Measurements from ENCODE around the gene L1CAM.

The L1CAM gene

GRCh38 chrX:153861733-153862310 lies 24.2 kb downstream of the L1CAM start:
- no peaks in the 10 kb centered on the region for H3K27me3 ChIP-seq (ENCODE audit: insufficient read depth, insufficient read length)
- H3K4me1 ChIP-seq (ENCODE audit: insufficient read depth, insufficient read length), result peaks cover 2% of the 10 kb centered on the region
- H3K9ac ChIP-seq (ENCODE audit: insufficient read length, low read depth), result no peak overlapping the region
- H3K36me3 ChIP-seq (ENCODE audit: insufficient read depth, insufficient read length, low read length), result peaks cover 30% of the 10 kb centered on the region
- no peak for TF ChIP-seq ZNF274 (IDR thresholded peaks at IDR 0.05; ENCODE audit: low read depth, low read length)
- TF ChIP-seq YY1 (IDR thresholded peaks at IDR 0.05; ENCODE audit: insufficient read depth, insufficient read length), result no peak
- no peak for TF ChIP-seq SUZ12 (IDR thresholded peaks at IDR 0.05; ENCODE audit: extremely low read depth, insufficient read depth, insufficient read length)
- H3K9me3 ChIP-seq (ENCODE audit: insufficient read depth, low read length), result no peaks in the 10 kb centered on the region
- no peak for DNase-seq (ENCODE audit: low read depth, low spot score)
- no peak overlapping the region for H3K4me3 ChIP-seq (ENCODE audit: insufficient read length, low read depth)

- peaks cover 2% of the 10 kb centered on the region for H3K4me1 ChIP-seq (ENCODE audit: insufficient read depth, insufficient read length)
- H3K9ac ChIP-seq (ENCODE audit: insufficient read length, low read depth), result no peak overlapping the region
- no peaks in the 10 kb centered on the region for H3K27me3 ChIP-seq (ENCODE audit: insufficient read depth, insufficient read length)
- DNase-seq (ENCODE audit: low read depth, low spot score), result no peak
- no peak overlapping the region for H3K4me3 ChIP-seq (ENCODE audit: insufficient read length, low read depth)
- H3K9me3 ChIP-seq (ENCODE audit: insufficient read depth, low read length), result no peaks in the 10 kb centered on the region
- TF ChIP-seq ZNF274 (IDR thresholded peaks at IDR 0.05; ENCODE audit: low read depth, low read length), result no peak
- TF ChIP-seq SUZ12 (IDR thresholded peaks at IDR 0.05; ENCODE audit: extremely low read depth, insufficient read depth, insufficient read length), result no peak
- no peak for TF ChIP-seq YY1 (IDR thresholded peaks at IDR 0.05; ENCODE audit: insufficient read depth, insufficient read length)
- H3K36me3 ChIP-seq (ENCODE audit: insufficient read depth, insufficient read length, low read length), result peaks cover 25% of the 10 kb centered on the region
Observed at GRCh38 chrX:153861151-153861550, 24.8 kb downstream of the L1CAM start.

- DNase-seq (ENCODE audit: low read depth, low spot score), result no peak
- no peaks in the 10 kb centered on the region for H3K27me3 ChIP-seq (ENCODE audit: insufficient read depth, insufficient read length)
- no peaks in the 10 kb centered on the region for H3K4me1 ChIP-seq (ENCODE audit: insufficient read depth, insufficient read length)
- TF ChIP-seq ZNF274 (IDR thresholded peaks at IDR 0.05; ENCODE audit: low read depth, low read length), result no peak
- no peak for TF ChIP-seq SUZ12 (IDR thresholded peaks at IDR 0.05; ENCODE audit: extremely low read depth, insufficient read depth, insufficient read length)
- TF ChIP-seq YY1 (IDR thresholded peaks at IDR 0.05; ENCODE audit: insufficient read depth, insufficient read length), result no peak
- H3K9me3 ChIP-seq (ENCODE audit: insufficient read depth, low read length), result no peaks in the 10 kb centered on the region
- H3K9ac ChIP-seq (ENCODE audit: insufficient read length, low read depth), result no peak overlapping the region
- no peak overlapping the region for H3K4me3 ChIP-seq (ENCODE audit: insufficient read length, low read depth)
- H3K36me3 ChIP-seq (ENCODE audit: insufficient read depth, insufficient read length, low read length), result peaks cover 4% of the 10 kb centered on the region
Observed at GRCh38 chrX:153857348-153857903, 28.5 kb downstream of the L1CAM start.

- no peak for DNase-seq (ENCODE audit: low read depth, low spot score)
- no peak overlapping the region for H3K4me3 ChIP-seq (ENCODE audit: insufficient read length, low read depth)
- no peak overlapping the region for H3K9ac ChIP-seq (ENCODE audit: insufficient read length, low read depth)
- no peaks in the 10 kb centered on the region for H3K4me1 ChIP-seq (ENCODE audit: insufficient read depth, insufficient read length)
- no peaks in the 10 kb centered on the region for H3K27me3 ChIP-seq (ENCODE audit: insufficient read depth, insufficient read length)
- no peaks in the 10 kb centered on the region for H3K9me3 ChIP-seq (ENCODE audit: insufficient read depth, low read length)
- H3K36me3 ChIP-seq (ENCODE audit: insufficient read depth, insufficient read length, low read length), result no peaks in the 10 kb centered on the region
- TF ChIP-seq YY1 (IDR thresholded peaks at IDR 0.05; ENCODE audit: insufficient read depth, insufficient read length), result no peak
- no peak for TF ChIP-seq ZNF274 (IDR thresholded peaks at IDR 0.05; ENCODE audit: low read depth, low read length)
- TF ChIP-seq SUZ12 (IDR thresholded peaks at IDR 0.05; ENCODE audit: extremely low read depth, insufficient read depth, insufficient read length), result no peak
Observed at GRCh38 chrX:153854702-153855101, 31.3 kb downstream of the L1CAM start.

- no peak for TF ChIP-seq SUZ12 (IDR thresholded peaks at IDR 0.05; ENCODE audit: extremely low read depth, insufficient read depth, insufficient read length)
- no peak for TF ChIP-seq YY1 (IDR thresholded peaks at IDR 0.05; ENCODE audit: insufficient read depth, insufficient read length)
- TF ChIP-seq ZNF274 (IDR thresholded peaks at IDR 0.05; ENCODE audit: low read depth, low read length), result no peak
- no peak overlapping the region for H3K9ac ChIP-seq (ENCODE audit: insufficient read length, low read depth)
- H3K4me3 ChIP-seq (ENCODE audit: insufficient read length, low read depth), result no peak overlapping the region
- H3K4me1 ChIP-seq (ENCODE audit: insufficient read depth, insufficient read length), result no peaks in the 10 kb centered on the region
- no peak for DNase-seq (ENCODE audit: low read depth, low spot score)
- no peaks in the 10 kb centered on the region for H3K36me3 ChIP-seq (ENCODE audit: insufficient read depth, insufficient read length, low read length)
- H3K27me3 ChIP-seq (ENCODE audit: insufficient read depth, insufficient read length), result no peaks in the 10 kb centered on the region
- no peaks in the 10 kb centered on the region for H3K9me3 ChIP-seq (ENCODE audit: insufficient read depth, low read length)
Observed at GRCh38 chrX:153853902-153854267, 32.1 kb downstream of the L1CAM start.

- TF ChIP-seq ZNF274 (IDR thresholded peaks at IDR 0.05; ENCODE audit: low read depth, low read length) (no peak), YY1 (IDR thresholded peaks at IDR 0.05; ENCODE audit: insufficient read depth, insufficient read length) (no peak), SUZ12 (IDR thresholded peaks at IDR 0.05; ENCODE audit: extremely low read depth, insufficient read depth, insufficient read length) (no peak)
- no peaks in the 10 kb centered on the region for H3K36me3 ChIP-seq (ENCODE audit: insufficient read depth, insufficient read length, low read length)
- H3K4me3 ChIP-seq (ENCODE audit: insufficient read length, low read depth), result no peak overlapping the region
- no peaks in the 10 kb centered on the region for H3K27me3 ChIP-seq (ENCODE audit: insufficient read depth, insufficient read length)
- no peak for DNase-seq (ENCODE audit: low read depth, low spot score)
- H3K4me1 ChIP-seq (ENCODE audit: insufficient read depth, insufficient read length), result no peaks in the 10 kb centered on the region
- H3K9ac ChIP-seq (ENCODE audit: insufficient read length, low read depth), result no peak overlapping the region
- no peaks in the 10 kb centered on the region for H3K9me3 ChIP-seq (ENCODE audit: insufficient read depth, low read length)
Observed at GRCh38 chrX:153853180-153853901, 32.6 kb downstream of the L1CAM start.

- H3K4me1 ChIP-seq (ENCODE audit: insufficient read depth, insufficient read length), result no peaks in the 10 kb centered on the region
- DNase-seq (ENCODE audit: low read depth, low spot score), result no peak
- TF ChIP-seq SUZ12 (IDR thresholded peaks at IDR 0.05; ENCODE audit: extremely low read depth, insufficient read depth, insufficient read length) (no peak), YY1 (IDR thresholded peaks at IDR 0.05; ENCODE audit: insufficient read depth, insufficient read length) (no peak), ZNF274 (IDR thresholded peaks at IDR 0.05; ENCODE audit: low read depth, low read length) (no peak)
- H3K4me3 ChIP-seq (ENCODE audit: insufficient read length, low read depth), result no peak overlapping the region
- no peaks in the 10 kb centered on the region for H3K27me3 ChIP-seq (ENCODE audit: insufficient read depth, insufficient read length)
- H3K36me3 ChIP-seq (ENCODE audit: insufficient read depth, insufficient read length, low read length), result no peaks in the 10 kb centered on the region
- H3K9me3 ChIP-seq (ENCODE audit: insufficient read depth, low read length), result no peaks in the 10 kb centered on the region
- no peak overlapping the region for H3K9ac ChIP-seq (ENCODE audit: insufficient read length, low read depth)
Observed at GRCh38 chrX:153851981-153852380, 34.0 kb downstream of the L1CAM start.
